SH-SY5Y (cell line): Measurements from ENCODE around the gene ALKBH2.

Experiments used
- GATA2 ChIP-seq: IDR thresholded peaks from 2 replicates; pipeline ENCODE4 v1.6.1; 2011; ENCODE audit warnings: mild to moderate bottlenecking, low read depth, low read length
- GATA3 ChIP-seq: IDR thresholded peaks from 2 replicates; pipeline ENCODE4 v1.6.1; 2011; ENCODE audit warnings: low read depth, mild to moderate bottlenecking, low read length, moderate library complexity

DNA sequence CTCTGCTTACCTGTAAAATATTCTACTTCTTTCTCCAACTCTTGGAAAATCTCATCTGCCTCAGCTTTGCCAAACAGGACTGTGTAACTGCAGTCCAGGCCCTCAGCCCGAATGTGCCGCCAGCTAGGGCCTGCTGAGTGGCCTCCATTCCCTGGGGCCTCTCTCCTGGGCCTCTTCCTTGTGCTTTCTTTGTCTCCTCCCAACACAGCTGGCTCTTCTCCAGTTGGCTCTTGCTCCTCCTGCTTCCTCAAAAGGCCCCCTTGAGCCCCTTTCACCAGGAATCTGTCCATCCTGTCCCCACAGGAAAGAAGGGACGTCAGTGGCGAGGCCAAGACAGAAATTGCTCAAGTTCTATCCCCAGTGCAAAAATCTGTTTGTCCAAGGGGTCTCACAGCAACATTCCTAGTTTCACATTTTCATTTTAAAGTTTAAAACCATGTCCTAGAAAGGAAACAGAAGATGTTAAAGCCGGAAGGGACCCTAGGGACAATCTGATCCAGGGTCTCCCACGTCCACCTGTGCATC lies 713 bp downstream of the ALKBH2 start:
- TF ChIP-seq GATA2 (no peak), GATA3 (no peak)
